Activated B cell treated with CpG ODN at 0.5 μM for 24 hours (primary cell): ENCODE measurements around the gene ZBTB46. TPM values are rescaled to one million over a fixed set of nuclear protein-coding genes. Genes with fewer than 3 reads are reported as not detected.

Experiments
- ATAC-seq: fragments of 200-7000 bp; cut with Tn5 transposase; one replicate; pipeline ENCODE4 v1.10.0; 2021; ENCODE audit warnings: low read depth, mild to moderate bottlenecking, moderate library complexity
- CTCF ChIA-PET: fragments of 350-600 bp; sonication (Branson Sonifier 250); formaldehyde crosslinking; loops from one replicate; lab custom pipeline; 2021; ENCODE audit warnings: antibody characterized with exemption; lab: Charles Lee
- POLR2A ChIA-PET: fragments of 350-600 bp; sonication (Branson Sonifier 250); formaldehyde crosslinking; loops from one replicate; lab custom pipeline; 2021; ENCODE audit warnings: antibody characterized with exemption; lab: Charles Lee
- DNase-seq: peaks from one replicate; pipeline ENCODE4 v3.0.0; 2022
- H3K27ac Mint-ChIP-seq: one replicate; pipeline ENCODE4 v1.8.0; 2020; ENCODE audit warnings: mixed read lengths
- H3K27me3 Mint-ChIP-seq: one replicate; pipeline ENCODE4 v1.8.0; 2021; ENCODE audit warnings: mixed read lengths
- H3K36me3 Mint-ChIP-seq: one replicate; pipeline ENCODE4 v1.8.0; 2021; ENCODE audit warnings: low read depth, mixed read lengths
- H3K4me1 Mint-ChIP-seq: one replicate; pipeline ENCODE4 v1.8.0; 2021; ENCODE audit warnings: mixed read lengths
- H3K4me3 Mint-ChIP-seq: one replicate; pipeline ENCODE4 v1.8.0; 2020; ENCODE audit warnings: mild to moderate bottlenecking, mixed read lengths
- H3K9me3 Mint-ChIP-seq: one replicate; pipeline ENCODE4 v1.8.0; 2020; ENCODE audit warnings: mixed read lengths
- CTCF ChIP-seq: fragments of 200-600 bp; IDR thresholded peaks from one replicate; pipeline ENCODE4 v1.8.0; 2022; ENCODE audit warnings: antibody characterized with exemption, mild to moderate bottlenecking
- intact Hi-C: fragments of 100-400 bp; cut with micrococcal nuclease; formaldehyde crosslinking; loops from one replicate; pipeline ENCODE4 v1.15.1; 2024
- total RNA-seq: library from RNA; stranded (reverse); gene quantifications from 2 replicates; pipeline ENCODE4 v1.2.3, GENCODE V29; 2022

ZBTB46 gene
- total RNA-seq, 1 donor from 2014 or later = 0.49 TPM

GRCh38 chr20:63819224-63819921 lies 11.7 kb downstream of the ZBTB46 start:
- POLR2A ChIA-PET = no interaction called here
- Mint-ChIP-seq H3K27ac (no peak overlapping the region), H3K4me3 (no peak overlapping the region), H3K4me1 (no peaks in the 10 kb centered on the region), H3K27me3 (peaks cover 13% of the 10 kb centered on the region), H3K9me3 (no peaks in the 10 kb centered on the region), H3K36me3 (no peaks in the 10 kb centered on the region)
- no peak for ATAC-seq
- CTCF ChIA-PET = no interaction called here
- DNase-seq = no peak
- intact Hi-C loops = no loop called here
- no peak for TF ChIP-seq CTCF

- Mint-ChIP-seq H3K4me1 (no peaks in the 10 kb centered on the region), H3K9me3 (no peaks in the 10 kb centered on the region), H3K36me3 (no peaks in the 10 kb centered on the region), H3K4me3 (no peak overlapping the region), H3K27ac (no peak overlapping the region), H3K27me3 (peaks cover 3% of the 10 kb centered on the region)
- no peak for TF ChIP-seq CTCF
- ATAC-seq = no peak
- intact Hi-C loops = no loop called here
- CTCF ChIA-PET = no interaction called here
- no peak for DNase-seq
- POLR2A ChIA-PET = no interaction called here
Observed at GRCh38 chr20:63815615-63816253, 15.3 kb downstream of the ZBTB46 start.

- intact Hi-C loops = no loop called here
- H3K9me3 Mint-ChIP-seq = no peaks in the 10 kb centered on the region
- DNase-seq (no peak), ATAC-seq (no peak)
- POLR2A ChIA-PET = no interaction called here
- CTCF ChIA-PET = no interaction called here
- no peak for TF ChIP-seq CTCF
- H3K27me3 Mint-ChIP-seq = peaks cover 3% of the 10 kb centered on the region
- H3K27ac Mint-ChIP-seq = no peak overlapping the region
- no peaks in the 10 kb centered on the region for H3K4me1 Mint-ChIP-seq
- no peak overlapping the region for H3K4me3 Mint-ChIP-seq
- H3K36me3 Mint-ChIP-seq = no peaks in the 10 kb centered on the region
Observed at GRCh38 chr20:63814891-63815614, 16.0 kb downstream of the ZBTB46 start.

DNA sequence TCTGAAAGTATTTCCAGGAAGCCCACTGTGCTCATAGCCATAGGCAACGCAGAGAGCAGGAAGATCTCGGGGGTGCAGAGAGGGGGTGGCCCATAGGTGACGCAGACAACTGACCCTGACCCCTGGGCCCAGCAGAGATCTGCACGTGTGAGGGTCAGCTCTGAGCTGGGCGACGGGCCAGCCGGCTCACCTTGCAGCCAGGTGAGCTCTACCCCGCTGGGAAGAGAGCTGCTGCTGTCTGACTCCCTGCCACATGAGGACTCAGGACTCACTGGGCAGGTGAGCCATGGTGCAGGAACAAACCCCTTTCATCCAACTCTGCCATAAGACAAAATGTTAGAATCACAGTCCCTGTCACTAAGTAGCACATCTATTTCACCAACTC lies 19.6 kb downstream of the ZBTB46 start:
- ATAC-seq (no peak), DNase-seq (no peak)
- no peaks in the 10 kb centered on the region for H3K4me1 Mint-ChIP-seq
- H3K4me3 Mint-ChIP-seq = no peak overlapping the region
- CTCF ChIA-PET = no interaction called here
- no peak overlapping the region for H3K27ac Mint-ChIP-seq
- peaks cover 3% of the 10 kb centered on the region for H3K27me3 Mint-ChIP-seq
- H3K9me3 Mint-ChIP-seq = no peaks in the 10 kb centered on the region
- intact Hi-C loops = no loop called here
- POLR2A ChIA-PET = no interaction called here
- TF ChIP-seq CTCF = no peak
- no peaks in the 10 kb centered on the region for H3K36me3 Mint-ChIP-seq
